Measurements from ENCODE around the gene KPNA4. TPM values are rescaled to one million over a fixed set of nuclear protein-coding genes. Genes with fewer than 3 reads are reported as not detected.

Gene KPNA4
- total and polyA plus RNA-seq, 2 of the 4 experiments (the other 2 are of a cell fraction) = 12.9 to 46.1 TPM

DNA sequence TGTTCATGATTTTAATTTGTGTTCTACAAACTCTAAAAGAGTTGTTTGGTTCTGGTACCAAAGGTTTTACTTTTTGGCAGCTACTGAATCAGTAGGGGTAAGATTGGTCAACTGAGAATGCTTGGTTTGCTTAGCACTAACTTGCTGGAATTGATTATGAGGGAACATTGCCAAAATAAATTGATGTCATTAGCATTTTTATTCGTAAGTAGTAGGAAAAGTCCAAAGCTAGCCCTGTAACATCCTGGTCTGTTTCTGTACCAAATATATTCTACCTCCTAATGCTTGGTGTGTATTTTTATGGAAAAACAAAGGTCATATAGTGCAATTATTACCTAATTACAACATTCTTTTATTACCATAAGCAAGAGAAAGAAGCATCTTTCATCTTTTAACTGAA, 35.9 kb upstream of the KPNA4 start:
- no peak overlapping the region for H2AK5ac ChIP-seq (ENCODE audit: low read depth, low read length)
- H3K4me1 ChIP-seq (ENCODE audit: control insufficient read depth, insufficient read depth, low read length) = no peaks in the 10 kb centered on the region
- no peak overlapping the region for H4K91ac ChIP-seq (ENCODE audit: insufficient read depth, low read depth, low read length)
- H2BK15ac ChIP-seq (ENCODE audit: low read depth, low read length) = no peak overlapping the region
- no peak overlapping the region for H4K5ac ChIP-seq (ENCODE audit: low read depth, low read length)
- no peaks in the 10 kb centered on the region for H4K20me1 ChIP-seq (ENCODE audit: insufficient read depth, low read length)
- no peaks in the 10 kb centered on the region for H3K36me3 ChIP-seq (ENCODE audit: control insufficient read depth, insufficient read depth, low read length)
- intact Hi-C loops (cut with micrococcal nuclease) (no loop called here), in situ Hi-C loops (cut with MboI; ENCODE audit: low sequenced_read_pairs) (no loop called here), dilution Hi-C loops (cut with HindIII; ENCODE audit: low sequenced_read_pairs, unreplicated experiment) (no loop called here)
- no peak overlapping the region for H3K4ac ChIP-seq (ENCODE audit: low read depth, low read length)
- H3K79me1 ChIP-seq (ENCODE audit: low read depth in 1 of 2, low read length in 2 of 2) = no peaks in the 10 kb centered on the region
- H3K9ac ChIP-seq (ENCODE audit: low read depth, low read length) = no peak overlapping the region
- no peak overlapping the region for H2BK20ac ChIP-seq (ENCODE audit: low read depth, low read length)
- ChIA-PET CTCF (interaction anchor here (0.5 kb wide), 1 partner anchor 34 kb away, joined by 3 read pairs; no protein-coding TSS in a partner anchor), POLR2A (ENCODE audit: unreplicated experiment) (no interaction called here)
- no peak overlapping the region for H2AFZ ChIP-seq (replicated peaks; ENCODE audit: low read length, poor library complexity)
- no peak overlapping the region for H3K4me3 ChIP-seq (ENCODE audit: insufficient read depth, low read depth, low read length)
- no TSS peak for BruUV-seq (replicated peaks)
- H3K18ac ChIP-seq (ENCODE audit: low read depth, low read length) = no peak overlapping the region
- H3K4me2 ChIP-seq (ENCODE audit: low read depth, low read length) = no peak overlapping the region
- no peak overlapping the region for H4K8ac ChIP-seq (ENCODE audit: low read depth in 2 of 2, low read length in 2 of 2)
- H3K56ac ChIP-seq (ENCODE audit: extremely low read depth, insufficient read depth, low read length) = no peak overlapping the region
- H2AK9ac ChIP-seq (replicated peaks; ENCODE audit: low read depth, low read length, poor library complexity) = no peak overlapping the region
- no peak for DNase-seq
- no CpG with 5 or more reads among the region's 1 CpG for WGBS, 2 experiments (ENCODE audit: extremely low coverage in 2 of 2, insufficient read length in 1 of 2)
- H2BK5ac ChIP-seq (ENCODE audit: low read depth, low read length, poor library complexity, severe bottlenecking) = no peak overlapping the region
- no peaks in the 10 kb centered on the region for H3K9me3 ChIP-seq (ENCODE audit: control insufficient read depth, insufficient read depth, low read length)
- TF ChIP-seq, protein P1, sequence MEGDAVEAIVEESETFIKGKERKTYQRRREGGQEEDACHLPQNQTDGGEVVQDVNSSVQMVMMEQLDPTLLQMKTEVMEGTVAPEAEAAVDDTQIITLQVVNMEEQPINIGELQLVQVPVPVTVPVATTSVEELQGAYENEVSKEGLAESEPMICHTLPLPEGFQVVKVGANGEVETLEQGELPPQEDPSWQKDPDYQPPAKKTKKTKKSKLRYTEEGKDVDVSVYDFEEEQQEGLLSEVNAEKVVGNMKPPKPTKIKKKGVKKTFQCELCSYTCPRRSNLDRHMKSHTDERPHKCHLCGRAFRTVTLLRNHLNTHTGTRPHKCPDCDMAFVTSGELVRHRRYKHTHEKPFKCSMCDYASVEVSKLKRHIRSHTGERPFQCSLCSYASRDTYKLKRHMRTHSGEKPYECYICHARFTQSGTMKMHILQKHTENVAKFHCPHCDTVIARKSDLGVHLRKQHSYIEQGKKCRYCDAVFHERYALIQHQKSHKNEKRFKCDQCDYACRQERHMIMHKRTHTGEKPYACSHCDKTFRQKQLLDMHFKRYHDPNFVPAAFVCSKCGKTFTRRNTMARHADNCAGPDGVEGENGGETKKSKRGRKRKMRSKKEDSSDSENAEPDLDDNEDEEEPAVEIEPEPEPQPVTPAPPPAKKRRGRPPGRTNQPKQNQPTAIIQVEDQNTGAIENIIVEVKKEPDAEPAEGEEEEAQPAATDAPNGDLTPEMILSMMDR (conservative IDR thresholded peaks at IDR 0.05; ENCODE audit: low read depth, low read length) = no peak
- TF ChIP-seq, protein P2, sequence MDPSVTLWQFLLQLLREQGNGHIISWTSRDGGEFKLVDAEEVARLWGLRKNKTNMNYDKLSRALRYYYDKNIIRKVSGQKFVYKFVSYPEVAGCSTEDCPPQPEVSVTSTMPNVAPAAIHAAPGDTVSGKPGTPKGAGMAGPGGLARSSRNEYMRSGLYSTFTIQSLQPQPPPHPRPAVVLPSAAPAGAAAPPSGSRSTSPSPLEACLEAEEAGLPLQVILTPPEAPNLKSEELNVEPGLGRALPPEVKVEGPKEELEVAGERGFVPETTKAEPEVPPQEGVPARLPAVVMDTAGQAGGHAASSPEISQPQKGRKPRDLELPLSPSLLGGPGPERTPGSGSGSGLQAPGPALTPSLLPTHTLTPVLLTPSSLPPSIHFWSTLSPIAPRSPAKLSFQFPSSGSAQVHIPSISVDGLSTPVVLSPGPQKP (IDR thresholded peaks at IDR 0.05; ENCODE audit: borderline replicate concordance, low read depth, low read length) = no peak
- H3K9me1 ChIP-seq (ENCODE audit: insufficient read depth, low read length) = no peaks in the 10 kb centered on the region
- H3K27me3 ChIP-seq (ENCODE audit: control insufficient read depth, insufficient read depth, low read length) = peaks cover 7% of the 10 kb centered on the region
- no peak overlapping the region for H3K23ac ChIP-seq (ENCODE audit: low read depth, low read length)
- H2BK120ac ChIP-seq (ENCODE audit: low read depth, low read length) = no peak overlapping the region
- no peak overlapping the region for H3K14ac ChIP-seq (replicated peaks; ENCODE audit: low read depth, low read length)
- ATAC-seq (ENCODE audit: low read depth) = no peak
- no peak overlapping the region for H3K27ac ChIP-seq (ENCODE audit: insufficient read depth, low read length)

Data from IMR-90 (cell line).